ENCODE measurements around the gene GPR63. TPM values are rescaled to one million over a fixed set of nuclear protein-coding genes. Genes with fewer than 3 reads are reported as not detected.

The GPR63 gene
- total and polyA plus RNA-seq, 4 donors = 0.03 to 0.14 (median 0.08) TPM; not detected in 1

- H3K27me3 ChIP-seq (ENCODE audit: control insufficient read depth in 4 of 4, insufficient read depth in 4 of 4, low read length in 3 of 4) = no peaks in the 10 kb centered on the region
- H3K4me1 ChIP-seq (ENCODE audit: control insufficient read depth in 4 of 4, insufficient read depth in 4 of 4, low read length in 3 of 4) = no peaks in the 10 kb centered on the region
- no peak overlapping the region for H3K9ac ChIP-seq (ENCODE audit: low read depth in 1 of 2, low read length in 2 of 2)
- DNase-seq (ENCODE audit: low spot score) = no peak
- no peak for TF ChIP-seq TAF1 (conservative IDR thresholded peaks at IDR 0.05)
- TF ChIP-seq FOXA2 (IDR thresholded peaks at IDR 0.05) = no peak
- no peak for TF ChIP-seq GABPA (IDR thresholded peaks at IDR 0.05 in 1 of 2, conservative IDR thresholded peaks at IDR 0.05 in 1 of 2)
- no peak for TF ChIP-seq JUND (IDR thresholded peaks at IDR 0.05)
- TF ChIP-seq FOXA1 (IDR thresholded peaks at IDR 0.05) = no peak
- no peak for TF ChIP-seq SP1 (IDR thresholded peaks at IDR 0.05)
- no peak for TF ChIP-seq REST (IDR thresholded peaks at IDR 0.05)
- no peak overlapping the region for H3K4me3 ChIP-seq (ENCODE audit: low read depth in 1 of 3, low read length in 3 of 3)
- H3K9me3 ChIP-seq (ENCODE audit: control insufficient read depth in 4 of 4, low read length in 3 of 4) = no peaks in the 10 kb centered on the region
- H3K27ac ChIP-seq (ENCODE audit: low read depth in 1 of 2, low read length in 2 of 2) = no peak overlapping the region
- no peaks in the 10 kb centered on the region for H3K36me3 ChIP-seq (ENCODE audit: control insufficient read depth in 4 of 4, insufficient read depth in 3 of 4, low read depth in 1 of 4, low read length in 3 of 4)
These were observed 34.2 kb downstream of the GPR63 start for GRCh38 chr6:96803106-96803481.

- peaks cover 0 to 3% (median 0%) of the 10 kb centered on the region in 4 donors for H3K27me3 ChIP-seq (ENCODE audit: control insufficient read depth in 4 of 4, insufficient read depth in 4 of 4, low read length in 3 of 4)
- no peaks in the 10 kb centered on the region for H3K9me3 ChIP-seq (ENCODE audit: control insufficient read depth in 4 of 4, low read length in 3 of 4)
- TF ChIP-seq CTCF (IDR thresholded peaks at IDR 0.05; ENCODE audit: low read depth, low read length, missing input control) (no peak), EGR1 (IDR thresholded peaks at IDR 0.05; ENCODE audit: low read depth in 2 of 2) (no peak), MAX (IDR thresholded peaks at IDR 0.05) (no peak), ATF3 (IDR thresholded peaks at IDR 0.05) (no peak), HNF4A (conservative IDR thresholded peaks at IDR 0.05) (no peak), RAD21 (IDR thresholded peaks at IDR 0.05) (no peak), REST (IDR thresholded peaks at IDR 0.05) (no peak), TAF1 (conservative IDR thresholded peaks at IDR 0.05) (no peak), SP1 (IDR thresholded peaks at IDR 0.05) (no peak), JUND (IDR thresholded peaks at IDR 0.05) (no peak), FOXA1 (IDR thresholded peaks at IDR 0.05) (no peak), RXRA (IDR thresholded peaks at IDR 0.05) (no peak), GABPA (IDR thresholded peaks at IDR 0.05 in 1 of 2, conservative IDR thresholded peaks at IDR 0.05 in 1 of 2) (no peak), FOXA2 (IDR thresholded peaks at IDR 0.05) (no peak), NR2F2 (IDR thresholded peaks at IDR 0.05) (no peak), HNF4G (IDR thresholded peaks at IDR 0.05) (no peak)
- H3K9ac ChIP-seq (ENCODE audit: low read depth in 1 of 2, low read length in 2 of 2) = no peak overlapping the region
- H3K36me3 ChIP-seq (ENCODE audit: control insufficient read depth in 4 of 4, insufficient read depth in 3 of 4, low read depth in 1 of 4, low read length in 3 of 4) = no peaks in the 10 kb centered on the region
- no peak overlapping the region for H3K27ac ChIP-seq (ENCODE audit: low read depth in 1 of 2, low read length in 2 of 2)
- H3K4me3 ChIP-seq (ENCODE audit: low read depth in 1 of 3, low read length in 3 of 3) = no peak overlapping the region
- DNase-seq (ENCODE audit: low spot score) = no peak
- H3K4me1 ChIP-seq (ENCODE audit: control insufficient read depth in 4 of 4, insufficient read depth in 4 of 4, low read length in 3 of 4) = no peaks in the 10 kb centered on the region
- WGBS = 80% methylated on average over 2 of the region's 2 CpGs
These were observed 41.8 kb downstream of the GPR63 start for GRCh38 chr6:96795481-96795880.
